Right atrium auricular region (tissue), 2 donors: ENCODE results near the gene EFCC1. TPM values are rescaled to one million over a fixed set of nuclear protein-coding genes. Genes with fewer than 3 reads are reported as not detected.

Experiments
- DNase-seq: peaks from one replicate; pipeline ENCODE4 v3.0.0-alpha.2; 2019; ENCODE audit warnings: low spot score
- H3K27ac ChIP-seq, 2 donors: fragments of 200-600 bp; sonication (generic); 1 replicate in 1 of 2; 2 replicates in 1 of 2; pipeline ENCODE4 v1.5.1; 2016 to 2019
- H3K27me3 ChIP-seq, 2 donors: fragments of 200-600 bp; sonication (generic); one replicate each; pipeline versions ENCODE4 v1.5.1 to v1.6.0; 2017 to 2019
- H3K36me3 ChIP-seq: fragments of 200-600 bp; sonication (generic); one replicate; pipeline ENCODE4 v1.5.1; 2016
- H3K4me1 ChIP-seq, 2 donors: fragments of 200-600 bp; sonication (generic); one replicate each; pipeline versions ENCODE4 v1.5.1 to v1.6.0; 2017 to 2019
- H3K4me3 ChIP-seq, 2 donors: fragments of 200-600 bp; sonication (generic); 1 replicate in 1 of 2; 2 replicates in 1 of 2; pipeline ENCODE4 v1.5.1; 2017 to 2019; ENCODE audit warnings: mild to moderate bottlenecking in 1 of 2, moderate library complexity in 1 of 2
- H3K9me3 ChIP-seq, 2 donors: fragments of 200-600 bp; sonication (generic); one replicate each; pipeline ENCODE4 v1.5.1; 2019
- total RNA-seq, 2 donors: library from RNA; depleted of rRNA; stranded (reverse); fragments of >200 nt; gene quantifications; one replicate each; pipeline ENCODE4 v1.1.0, GENCODE V29; 2016
- TF ChIP-seq, protein P1 (sequence below), 2 donors: fragments of 200-600 bp; sonication (generic); IDR thresholded peaks; one replicate each; pipeline ENCODE4 v1.5.1; 2019; ENCODE audit warnings: antibody characterized with exemption in 2 of 2

EFCC1 gene
- total RNA-seq, 2 donors from 2014 or later = 1.2 to 1.5 TPM

DNA sequence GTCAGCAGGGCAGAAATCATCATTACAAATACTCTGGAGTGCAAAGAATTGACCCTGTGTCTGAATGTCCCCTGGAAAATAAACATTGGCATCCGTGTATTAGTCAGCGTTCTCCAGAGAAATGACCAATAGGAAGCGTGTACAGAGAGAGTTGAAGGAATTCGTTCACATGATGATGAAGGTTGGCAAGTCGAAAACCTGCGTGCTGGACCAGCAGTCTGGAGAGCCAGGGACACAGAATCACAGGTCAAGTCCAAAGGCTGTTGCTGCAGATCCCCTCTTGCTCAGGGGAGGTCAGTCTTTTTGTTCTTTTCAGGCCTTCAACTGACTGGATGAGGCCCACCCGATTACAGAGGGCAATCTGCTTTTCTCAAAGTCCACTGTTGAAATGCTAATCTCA lies 76.1 kb downstream of the EFCC1 start:
- no peak overlapping the region for H3K27ac ChIP-seq
- DNase-seq = no peak

DNA sequence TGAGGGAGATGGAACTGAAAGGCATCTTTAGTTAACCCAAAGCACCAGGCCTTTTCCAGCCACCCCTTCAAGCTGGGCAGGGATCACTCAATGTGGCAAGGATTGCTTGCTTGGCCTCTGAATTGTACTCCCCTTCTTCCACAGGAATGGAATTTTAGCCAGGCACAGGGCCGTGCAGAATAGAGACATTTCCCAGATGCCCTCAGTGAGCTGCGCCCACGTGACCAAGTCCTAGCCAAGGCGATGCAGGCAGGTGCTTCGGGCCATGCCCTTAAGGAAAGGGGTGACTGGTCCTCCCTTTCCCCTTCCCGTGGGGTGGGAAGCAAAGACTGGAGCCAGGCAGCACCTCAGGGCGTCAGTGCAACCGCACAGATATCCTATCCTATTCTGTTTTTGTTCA lies 77.4 kb downstream of the EFCC1 start:
- Histone ChIP-seq H3K9me3 (no peaks in the 10 kb centered on the region), H3K36me3 (no peaks in the 10 kb centered on the region), H3K27me3 (no peaks in the 10 kb centered on the region), H3K4me1 (no peaks in the 10 kb centered on the region), H3K27ac (no peak overlapping the region), H3K4me3 (no peak overlapping the region)
- TF ChIP-seq, protein P1, sequence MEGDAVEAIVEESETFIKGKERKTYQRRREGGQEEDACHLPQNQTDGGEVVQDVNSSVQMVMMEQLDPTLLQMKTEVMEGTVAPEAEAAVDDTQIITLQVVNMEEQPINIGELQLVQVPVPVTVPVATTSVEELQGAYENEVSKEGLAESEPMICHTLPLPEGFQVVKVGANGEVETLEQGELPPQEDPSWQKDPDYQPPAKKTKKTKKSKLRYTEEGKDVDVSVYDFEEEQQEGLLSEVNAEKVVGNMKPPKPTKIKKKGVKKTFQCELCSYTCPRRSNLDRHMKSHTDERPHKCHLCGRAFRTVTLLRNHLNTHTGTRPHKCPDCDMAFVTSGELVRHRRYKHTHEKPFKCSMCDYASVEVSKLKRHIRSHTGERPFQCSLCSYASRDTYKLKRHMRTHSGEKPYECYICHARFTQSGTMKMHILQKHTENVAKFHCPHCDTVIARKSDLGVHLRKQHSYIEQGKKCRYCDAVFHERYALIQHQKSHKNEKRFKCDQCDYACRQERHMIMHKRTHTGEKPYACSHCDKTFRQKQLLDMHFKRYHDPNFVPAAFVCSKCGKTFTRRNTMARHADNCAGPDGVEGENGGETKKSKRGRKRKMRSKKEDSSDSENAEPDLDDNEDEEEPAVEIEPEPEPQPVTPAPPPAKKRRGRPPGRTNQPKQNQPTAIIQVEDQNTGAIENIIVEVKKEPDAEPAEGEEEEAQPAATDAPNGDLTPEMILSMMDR (IDR thresholded peaks at IDR 0.05) = no peak
- no peak for DNase-seq

More for the DNA sequence above, 76.1 kb downstream of the EFCC1 start:
- Histone ChIP-seq H3K4me3 (no peak overlapping the region), H3K36me3 (no peaks in the 10 kb centered on the region), H3K27me3 (no peaks in the 10 kb centered on the region), H3K4me1 (no peaks in the 10 kb centered on the region), H3K9me3 (no peaks in the 10 kb centered on the region)
- TF ChIP-seq, protein P1 (IDR thresholded peaks at IDR 0.05) = no peak

DNA sequence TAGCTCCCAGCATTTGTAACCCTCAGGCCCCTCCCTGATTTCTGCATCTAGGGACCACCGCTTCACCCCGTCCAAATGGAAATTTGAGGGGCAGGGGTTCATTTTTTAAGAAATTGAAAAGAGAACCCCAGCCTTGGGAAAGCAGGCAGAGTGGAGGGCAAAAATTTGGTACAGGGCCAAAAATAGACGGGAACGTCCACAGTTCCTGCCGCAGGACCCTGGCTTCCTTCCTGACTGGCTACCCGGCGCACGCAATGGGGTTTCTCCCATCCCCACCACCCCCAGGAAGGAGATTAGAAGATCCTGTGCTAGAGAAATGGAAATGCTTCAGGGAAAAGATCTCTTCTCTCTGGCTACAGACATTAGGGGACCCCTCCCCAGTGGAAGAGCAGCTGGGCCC lies 80.4 kb downstream of the EFCC1 start:
- no peaks in the 10 kb centered on the region for H3K27me3 ChIP-seq
- H3K36me3 ChIP-seq = no peaks in the 10 kb centered on the region
- H3K27ac ChIP-seq = no peak overlapping the region
- TF ChIP-seq, protein P1 (IDR thresholded peaks at IDR 0.05) = no peak
- no peaks in the 10 kb centered on the region for H3K4me1 ChIP-seq
- no peaks in the 10 kb centered on the region for H3K9me3 ChIP-seq
- no peak overlapping the region for H3K4me3 ChIP-seq
- DNase-seq = no peak

DNA sequence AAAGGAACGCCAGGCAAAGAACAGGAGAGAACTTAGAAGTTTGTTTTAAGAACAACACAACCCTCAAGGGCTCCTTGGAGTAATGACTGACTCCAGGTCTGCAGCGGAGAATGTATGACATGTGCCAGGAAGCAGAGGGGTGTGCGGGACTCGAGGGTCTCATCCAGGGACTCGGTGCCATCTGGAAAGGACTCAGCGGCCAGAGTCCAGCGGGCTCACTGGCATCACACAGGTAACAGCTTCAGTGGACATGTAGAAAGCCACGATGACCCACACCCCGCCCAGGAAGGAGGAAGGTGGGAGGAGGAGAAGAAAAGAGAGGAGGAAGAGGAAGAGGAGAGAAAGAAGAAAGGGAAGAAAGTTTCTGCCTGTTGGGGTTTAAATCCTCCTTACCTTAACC lies 80.9 kb downstream of the EFCC1 start:
- TF ChIP-seq, protein P1 (IDR thresholded peaks at IDR 0.05) = no peak
- no peak for DNase-seq

DNA sequence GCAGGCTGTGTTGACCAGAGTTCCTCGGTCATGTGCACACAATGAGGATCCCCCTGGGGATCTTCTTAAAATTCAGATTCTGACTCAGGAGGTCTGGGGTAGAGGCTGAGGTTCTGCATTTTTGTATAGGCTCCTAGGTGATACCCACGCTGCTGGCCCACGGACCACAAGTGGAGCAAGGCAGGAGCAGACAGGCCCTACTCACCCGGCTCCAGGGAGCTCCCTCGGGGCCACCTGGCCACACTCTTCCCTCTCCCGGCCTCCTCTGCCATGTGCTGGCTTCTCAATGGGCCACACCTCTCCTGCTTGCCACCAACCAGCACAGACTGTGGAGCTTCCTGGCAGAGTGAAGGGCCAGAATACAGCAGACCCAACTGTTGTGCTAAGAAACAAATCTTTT lies 83.4 kb downstream of the EFCC1 start:
- H3K4me1 ChIP-seq = peaks cover 0 to 9% of the 10 kb centered on the region in 2 donors
- no peak overlapping the region for H3K4me3 ChIP-seq
- H3K27me3 ChIP-seq = no peaks in the 10 kb centered on the region
- no peaks in the 10 kb centered on the region for H3K9me3 ChIP-seq
- DNase-seq = no peak
- TF ChIP-seq, protein P1 (IDR thresholded peaks at IDR 0.05) = no peak
- H3K36me3 ChIP-seq = no peaks in the 10 kb centered on the region
- H3K27ac ChIP-seq = no peak overlapping the region

More for the DNA sequence above, 80.9 kb downstream of the EFCC1 start:
- Histone ChIP-seq H3K27me3 (no peaks in the 10 kb centered on the region), H3K36me3 (no peaks in the 10 kb centered on the region), H3K4me1 (peaks cover 0 to 5% of the 10 kb centered on the region in 2 donors), H3K4me3 (no peak overlapping the region), H3K27ac (no peak overlapping the region), H3K9me3 (no peaks in the 10 kb centered on the region)

DNA sequence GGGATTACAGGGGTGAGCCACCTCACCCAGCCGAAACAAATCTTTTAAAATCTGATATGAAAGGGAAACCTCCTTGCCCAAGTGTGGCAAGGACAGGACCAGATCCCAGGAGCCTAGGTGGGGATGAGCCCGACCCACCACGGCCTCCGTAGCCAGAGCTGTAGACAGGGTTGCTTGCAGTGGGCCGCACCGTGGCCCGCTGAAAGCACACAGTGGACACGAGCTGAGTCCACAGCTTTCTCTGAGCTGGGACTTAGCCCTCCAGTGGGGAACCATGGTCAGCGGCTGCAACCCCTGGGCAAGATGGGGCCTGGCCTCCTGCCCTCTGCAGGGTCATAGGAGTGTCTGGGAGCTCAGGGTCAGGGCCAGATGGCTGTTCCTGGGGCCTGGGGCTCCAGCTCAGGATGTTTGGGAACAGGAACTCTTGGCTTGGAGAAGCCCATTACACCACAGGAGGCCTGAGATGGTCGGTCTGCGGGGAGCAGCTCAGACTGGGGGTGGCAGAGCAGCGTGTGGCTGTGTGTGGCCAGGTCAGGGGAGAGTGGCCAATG lies 84.1 kb downstream of the EFCC1 start:
- Histone ChIP-seq H3K27ac (no peak overlapping the region), H3K27me3 (no peaks in the 10 kb centered on the region), H3K4me1 (peaks cover 0 to 9% of the 10 kb centered on the region in 2 donors), H3K9me3 (no peaks in the 10 kb centered on the region), H3K4me3 (no peak overlapping the region), H3K36me3 (no peaks in the 10 kb centered on the region)
- DNase-seq = no peak
- TF ChIP-seq, protein P1 (IDR thresholded peaks at IDR 0.05) = no peak
